Pulmonary artery endothelial cell (primary cell): Measurements from ENCODE around the gene CTNNA1. TPM values are rescaled to one million over a fixed set of nuclear protein-coding genes. Genes with fewer than 3 reads are reported as not detected.
"Not testable (repeated sequence)": the region's sequence is repeated elsewhere in the genome, so short reads cannot be mapped to it uniquely, and the experiment has no call there.

Experiments used
- DNase-seq: peaks from one replicate; pipeline ENCODE4 v3.0.0-alpha.2; 2011; ENCODE audit warnings: low read depth, low spot score
- total RNA-seq: library from RNA; depleted of rRNA; stranded (reverse); fragments of >200 nt; gene quantifications from 2 replicates; pipeline ENCODE4 v1.2.3, GENCODE V29; 2014

The CTNNA1 gene, protein sequence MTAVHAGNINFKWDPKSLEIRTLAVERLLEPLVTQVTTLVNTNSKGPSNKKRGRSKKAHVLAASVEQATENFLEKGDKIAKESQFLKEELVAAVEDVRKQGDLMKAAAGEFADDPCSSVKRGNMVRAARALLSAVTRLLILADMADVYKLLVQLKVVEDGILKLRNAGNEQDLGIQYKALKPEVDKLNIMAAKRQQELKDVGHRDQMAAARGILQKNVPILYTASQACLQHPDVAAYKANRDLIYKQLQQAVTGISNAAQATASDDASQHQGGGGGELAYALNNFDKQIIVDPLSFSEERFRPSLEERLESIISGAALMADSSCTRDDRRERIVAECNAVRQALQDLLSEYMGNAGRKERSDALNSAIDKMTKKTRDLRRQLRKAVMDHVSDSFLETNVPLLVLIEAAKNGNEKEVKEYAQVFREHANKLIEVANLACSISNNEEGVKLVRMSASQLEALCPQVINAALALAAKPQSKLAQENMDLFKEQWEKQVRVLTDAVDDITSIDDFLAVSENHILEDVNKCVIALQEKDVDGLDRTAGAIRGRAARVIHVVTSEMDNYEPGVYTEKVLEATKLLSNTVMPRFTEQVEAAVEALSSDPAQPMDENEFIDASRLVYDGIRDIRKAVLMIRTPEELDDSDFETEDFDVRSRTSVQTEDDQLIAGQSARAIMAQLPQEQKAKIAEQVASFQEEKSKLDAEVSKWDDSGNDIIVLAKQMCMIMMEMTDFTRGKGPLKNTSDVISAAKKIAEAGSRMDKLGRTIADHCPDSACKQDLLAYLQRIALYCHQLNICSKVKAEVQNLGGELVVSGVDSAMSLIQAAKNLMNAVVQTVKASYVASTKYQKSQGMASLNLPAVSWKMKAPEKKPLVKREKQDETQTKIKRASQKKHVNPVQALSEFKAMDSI
- 527 and 572 TPM in 2 replicates for total RNA-seq

- peak; percentile 19 for DNase-seq
These were observed at the start of gene CTNNA1 for GRCh38 chr5:138752951-138753793. Gene CTNNA1 (plus strand): TSS chr5:138753425. CDS start chr5:138781925, 28,500 bp downstream.

DNA sequence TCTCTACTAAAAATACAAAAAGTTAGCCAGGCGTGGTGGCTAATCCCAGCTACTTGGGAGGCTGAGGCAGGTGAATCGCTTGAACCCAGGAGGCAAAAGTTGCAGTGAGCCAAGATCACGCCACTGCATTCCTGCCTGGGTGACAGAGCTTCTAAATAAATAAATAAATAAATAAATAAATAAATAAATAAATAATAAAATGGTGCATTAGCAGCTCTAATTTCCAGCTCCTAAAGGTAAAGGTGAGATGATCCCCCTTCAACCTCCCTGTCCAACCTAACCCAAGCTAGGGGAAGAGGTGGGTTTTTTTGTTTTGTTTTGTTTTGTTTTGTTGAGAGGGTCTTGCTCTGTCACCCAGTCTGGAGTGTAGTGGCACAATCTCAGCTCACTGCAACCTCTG is 49.4 kb upstream of the CTNNA1 start:
- not testable (repeated sequence) for DNase-seq

DNA sequence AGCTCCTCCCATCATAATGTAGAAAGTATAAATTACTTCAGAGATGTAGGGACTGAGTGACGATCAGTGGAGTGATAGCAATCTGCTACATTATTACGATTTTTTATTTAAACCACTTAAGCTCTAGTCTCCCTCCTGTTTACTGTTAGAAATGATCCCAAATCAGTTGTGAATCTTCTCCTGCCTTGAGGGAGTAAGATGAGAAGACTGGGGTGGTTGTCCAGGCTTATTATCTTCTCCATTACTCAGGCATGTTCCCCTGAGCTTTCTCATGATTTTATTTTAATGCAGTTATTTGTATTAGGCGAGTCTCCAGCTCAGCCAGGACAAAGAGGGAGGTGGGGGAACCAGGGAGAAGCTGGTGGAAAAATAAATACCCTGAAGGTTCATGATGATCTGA is 48.2 kb upstream of the CTNNA1 start:
- no peak for DNase-seq

GRCh38 chr5:138705567-138705966 is 47.7 kb upstream of the CTNNA1 start:
- no peak for DNase-seq

GRCh38 chr5:138706655-138707480 is 46.4 kb upstream of the CTNNA1 start:
- DNase-seq = peak; percentile 22

DNA sequence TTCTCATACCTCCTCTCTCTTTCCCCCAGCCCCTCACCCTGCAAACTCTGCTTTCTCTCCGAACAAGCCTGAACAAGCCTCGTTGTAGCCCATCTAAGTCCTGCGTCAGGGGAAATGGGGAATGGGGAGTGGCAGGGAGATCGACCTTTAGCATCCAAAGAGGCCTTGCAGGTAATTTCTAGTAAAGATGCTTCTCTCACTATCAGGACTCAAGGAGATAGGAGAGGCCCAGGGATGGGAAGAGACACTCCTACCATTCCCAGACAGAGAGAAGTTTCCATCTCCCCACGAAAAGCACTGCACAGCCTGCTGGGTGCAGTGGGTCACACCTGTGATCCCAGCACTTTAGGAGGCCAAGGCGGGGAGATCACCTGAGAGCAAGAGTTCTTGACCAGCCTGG is 44.4 kb upstream of the CTNNA1 start:
- no peak for DNase-seq

DNA sequence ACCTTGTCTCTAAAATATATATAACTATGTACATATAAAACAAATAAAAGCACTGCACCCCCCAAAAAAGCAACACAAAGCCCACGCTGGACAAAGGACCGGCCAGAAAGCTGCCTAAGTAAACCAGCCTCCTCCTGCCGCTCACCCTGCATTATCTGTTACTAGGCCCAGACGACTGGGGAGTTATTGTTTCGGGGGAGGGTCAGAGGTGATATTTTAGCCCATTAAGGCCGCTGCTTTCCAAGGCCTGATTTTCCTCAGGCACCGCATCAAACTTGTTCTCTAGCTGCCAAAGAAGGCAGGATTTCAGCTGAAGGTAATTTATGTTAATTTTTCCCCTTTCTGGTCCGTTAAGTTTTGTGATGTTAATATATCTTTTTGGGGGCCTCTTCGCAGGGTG is 44.0 kb upstream of the CTNNA1 start:
- DNase-seq = no peak

DNA sequence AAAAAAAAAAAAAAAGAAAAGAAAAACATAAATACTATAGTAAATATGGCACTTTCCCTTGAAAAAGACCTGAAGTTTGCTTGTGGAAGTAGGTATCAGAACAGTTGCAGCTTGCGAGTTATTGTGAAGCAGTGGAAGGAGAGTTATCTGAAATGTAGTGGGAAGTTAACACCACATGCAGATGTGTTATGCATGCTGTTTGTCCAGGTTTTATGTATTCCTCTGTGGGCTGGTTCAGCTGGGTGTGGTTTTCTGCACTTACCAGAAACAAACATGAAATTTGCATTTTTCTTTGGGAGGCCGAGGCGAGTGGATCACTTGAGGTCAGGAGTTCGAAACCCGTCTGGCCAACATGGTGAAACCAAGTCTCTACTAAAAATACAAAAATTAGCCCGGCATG is 42.1 kb upstream of the CTNNA1 start:
- DNase-seq = no peak

DNA sequence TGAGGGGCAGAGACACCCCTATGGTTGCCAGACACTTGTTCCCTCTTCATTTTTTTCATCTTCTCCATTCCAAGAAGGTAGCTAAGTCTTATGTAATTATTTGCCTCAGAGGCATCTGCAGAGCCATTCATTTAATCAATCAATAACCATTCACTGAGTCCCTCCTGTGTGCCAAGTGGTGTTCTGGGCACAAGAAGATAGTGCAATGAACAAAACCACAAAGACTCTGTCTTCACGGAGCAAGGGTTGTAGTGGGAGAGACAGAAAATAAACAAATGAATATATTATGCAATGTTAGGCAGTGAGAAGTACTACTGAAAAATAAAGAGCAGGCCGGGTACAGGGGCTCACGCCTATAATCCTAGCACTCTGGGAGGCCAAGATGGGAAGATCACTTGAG is 41.4 kb upstream of the CTNNA1 start:
- DNase-seq = no peak

- no peak for DNase-seq
These were observed 40.9 kb upstream of the CTNNA1 start for GRCh38 chr5:138712324-138712723.

DNA sequence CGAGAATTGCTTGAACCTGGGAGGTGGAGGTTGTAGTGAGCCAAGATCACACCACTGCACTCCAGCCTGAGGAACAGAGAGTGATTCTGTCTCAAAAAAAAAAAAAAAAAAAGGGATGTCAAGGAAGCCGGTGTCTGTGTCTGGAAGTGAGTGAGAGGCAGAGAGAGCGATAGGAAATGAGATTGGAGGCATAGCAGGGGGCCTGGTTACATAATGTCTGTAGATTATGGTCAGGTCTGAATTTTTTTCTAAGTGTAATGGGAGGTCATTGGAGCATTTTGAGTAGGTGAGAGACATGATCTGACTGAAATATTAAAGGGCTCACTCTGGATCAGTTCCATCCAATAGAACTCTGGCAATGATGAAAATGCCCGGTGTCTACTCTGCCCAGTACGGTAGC is 40.4 kb upstream of the CTNNA1 start:
- no peak for DNase-seq

- no peak for DNase-seq
These were observed 40.0 kb upstream of the CTNNA1 start for GRCh38 chr5:138713247-138713646.

- no peak for DNase-seq
These were observed 38.5 kb upstream of the CTNNA1 start for GRCh38 chr5:138714694-138715093.

GRCh38 chr5:138715931-138716432 is 37.2 kb upstream of the CTNNA1 start:
- not testable (repeated sequence) for DNase-seq

DNA sequence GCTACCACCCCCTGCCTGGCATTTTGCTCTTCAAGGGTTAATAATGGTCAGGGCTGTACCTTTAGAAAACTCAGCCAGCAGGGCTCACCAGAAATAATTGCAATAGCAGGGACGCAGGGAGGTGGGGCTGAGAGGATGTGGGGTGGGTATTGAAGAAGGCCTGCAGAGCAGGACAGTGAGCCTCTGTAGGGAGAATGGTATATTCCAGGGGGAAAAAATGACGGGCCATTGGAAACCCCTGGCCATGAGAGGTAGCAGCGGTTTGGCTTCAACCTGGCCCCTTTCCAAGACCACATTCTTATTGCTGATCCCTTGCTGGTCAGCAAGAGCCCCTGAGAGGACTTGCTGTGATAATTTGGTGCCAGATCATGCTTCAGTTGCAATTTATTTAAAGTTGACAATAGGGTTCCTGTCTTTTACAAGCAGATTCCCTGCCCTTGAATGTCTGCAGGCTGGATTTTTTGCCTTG is 36.7 kb upstream of the CTNNA1 start:
- DNase-seq = no peak

GRCh38 chr5:138717399-138717798 is 35.8 kb upstream of the CTNNA1 start:
- DNase-seq = no peak

DNA sequence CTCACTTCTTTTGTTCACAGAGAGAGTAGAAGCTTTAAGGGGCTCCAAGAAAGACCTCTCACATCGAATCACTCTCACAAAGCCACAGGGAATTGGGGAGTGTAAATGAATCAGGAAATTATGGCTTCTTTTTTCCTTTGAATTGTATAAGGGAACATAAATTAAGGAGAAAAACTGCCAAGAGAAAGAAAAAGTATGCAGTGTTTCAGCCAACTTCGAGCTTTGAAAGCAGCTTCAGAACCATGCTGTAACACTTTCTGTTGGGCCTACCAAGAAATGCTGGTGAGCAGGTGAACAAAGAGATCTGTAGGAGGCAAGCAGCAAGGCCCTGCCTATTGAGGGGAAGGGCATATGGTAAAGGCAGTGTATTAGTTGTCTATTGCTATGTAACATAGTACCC is 33.4 kb upstream of the CTNNA1 start:
- DNase-seq = no peak

- no peak for DNase-seq
These were observed 32.4 kb upstream of the CTNNA1 start for GRCh38 chr5:138720840-138721239.

- DNase-seq = no peak
These were observed 31.2 kb upstream of the CTNNA1 start for GRCh38 chr5:138721979-138722378.

DNA sequence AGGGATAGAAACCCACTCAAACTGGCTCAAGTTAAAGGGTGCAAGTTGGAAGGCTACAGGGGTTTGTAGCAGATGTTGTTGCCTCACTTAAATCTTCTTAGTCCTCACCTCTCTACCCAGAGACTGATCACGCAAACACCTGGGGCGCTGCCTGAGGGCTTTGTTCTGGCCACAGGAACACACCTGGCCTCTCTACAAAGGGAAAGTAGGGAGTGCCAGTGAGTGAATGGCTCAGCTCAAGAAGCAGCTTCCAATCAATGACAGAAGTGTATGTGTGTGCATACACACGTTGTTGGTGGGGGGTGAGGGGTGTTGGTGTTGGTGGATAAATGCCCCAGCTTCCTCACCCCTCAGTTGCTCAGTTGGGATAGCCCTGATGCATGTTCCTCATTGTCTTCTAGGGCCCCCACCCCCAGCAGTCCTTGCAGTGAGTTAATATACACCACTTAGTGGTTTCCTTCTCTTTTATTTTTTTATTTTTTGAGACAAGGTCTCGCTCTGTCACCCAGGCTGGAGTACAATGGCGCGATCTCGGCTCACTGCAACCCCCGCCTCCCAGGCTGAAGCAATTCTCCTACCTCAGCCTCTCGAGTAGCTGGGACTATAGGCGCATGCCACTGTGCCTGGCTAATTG is 30.6 kb upstream of the CTNNA1 start:
- no peak for DNase-seq
